Dermis microvascular lymphatic vessel endothelial cell (primary cell): ENCODE results near the gene GPR89A. TPM values are rescaled to one million over a fixed set of nuclear protein-coding genes. Genes with fewer than 3 reads are reported as not detected.
"Not testable (repeated sequence)": the region's sequence is repeated elsewhere in the genome, so short reads cannot be mapped to it uniquely, and the experiment has no call there.

Source experiments
- DNase-seq, 2 donors: peaks; one replicate each; pipeline versions ENCODE4 v3.0.0 to v3.0.0-alpha.2; 2010; ENCODE audit warnings: low read depth in 2 of 2
- total RNA-seq: library from RNA; depleted of rRNA; stranded (reverse); fragments of >200 nt; gene quantifications from 2 replicates; pipeline ENCODE4 v1.2.1, GENCODE V29; 2014

The GPR89A gene
- total RNA-seq: 17.3 and 17.5 TPM in 2 replicates

GRCh38 chr1:145607833-145608733 lies at the start of gene GPR89A:
GPR89A (plus strand) TSS chr1:145607988; CDS start chr1:145608134, 146 bp downstream.
- DNase-seq: peak; percentile 84 to 93

DNA sequence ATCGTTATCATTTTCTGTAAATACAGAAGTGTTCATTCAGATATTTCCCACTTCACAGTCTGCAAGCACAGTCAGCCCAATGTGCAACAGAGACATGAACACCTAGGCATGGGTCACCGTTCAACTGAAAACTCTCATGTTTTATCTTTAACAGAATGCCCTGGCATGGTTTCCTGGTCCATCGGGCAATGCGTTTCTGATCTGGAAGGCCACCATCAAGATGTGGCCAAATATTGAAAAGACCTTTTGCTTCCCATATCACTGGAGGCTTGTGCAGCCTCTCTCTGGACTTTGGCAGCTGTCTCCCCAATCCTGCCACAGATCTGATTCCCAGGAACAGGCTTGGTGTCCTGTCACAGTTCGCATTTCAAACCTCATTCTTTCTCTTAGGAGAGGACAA lies 21.0 kb upstream of the GPR89A start:
- not testable (repeated sequence) for DNase-seq

GRCh38 chr1:145590806-145591205 lies 17.0 kb upstream of the GPR89A start:
- DNase-seq: not testable (repeated sequence)

- DNase-seq: not testable (repeated sequence)
Measured at GRCh38 chr1:145592347-145592746, 15.4 kb upstream of the GPR89A start.

DNA sequence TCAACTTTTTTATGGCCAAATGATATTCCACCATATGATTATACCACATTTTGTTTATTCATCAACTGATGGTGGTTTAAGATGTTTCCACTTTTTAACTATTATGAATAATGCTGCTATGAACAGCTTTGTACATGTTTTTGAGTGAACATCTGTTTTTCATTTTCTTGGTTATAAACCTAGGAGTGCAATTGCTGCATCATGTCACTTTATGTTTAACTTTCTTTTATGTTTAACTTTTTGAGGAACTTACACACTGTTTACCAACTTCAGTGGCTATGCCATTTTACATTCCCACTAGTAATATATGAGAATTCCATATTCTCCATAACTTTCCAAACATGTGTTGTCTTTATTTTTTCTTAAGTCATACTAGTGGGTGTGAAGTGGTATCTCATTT lies 12.4 kb upstream of the GPR89A start:
- not testable (repeated sequence) for DNase-seq

- not testable (repeated sequence) for DNase-seq
Measured at GRCh38 chr1:145596236-145596635, 11.6 kb upstream of the GPR89A start.

DNA sequence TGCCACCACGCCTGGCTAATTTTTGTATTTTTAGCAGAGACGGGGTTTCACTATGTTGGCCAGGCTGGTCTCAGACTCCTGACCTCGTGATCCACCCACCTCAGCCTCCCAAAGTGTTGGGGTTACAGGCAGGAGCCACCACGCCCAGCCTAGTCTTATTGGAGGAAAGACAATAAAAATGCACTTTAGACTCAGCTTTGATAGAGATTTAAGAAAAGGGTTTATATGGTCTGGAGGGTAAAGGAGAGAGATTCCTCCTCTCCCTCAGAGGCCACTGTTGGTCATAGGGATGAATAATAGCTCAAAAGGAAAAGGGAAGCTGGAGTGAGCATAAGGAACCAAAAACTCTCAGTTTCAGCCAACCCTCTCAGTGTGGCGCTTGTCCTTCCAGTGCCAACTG lies 8.4 kb upstream of the GPR89A start:
- DNase-seq: not testable (repeated sequence)

DNA sequence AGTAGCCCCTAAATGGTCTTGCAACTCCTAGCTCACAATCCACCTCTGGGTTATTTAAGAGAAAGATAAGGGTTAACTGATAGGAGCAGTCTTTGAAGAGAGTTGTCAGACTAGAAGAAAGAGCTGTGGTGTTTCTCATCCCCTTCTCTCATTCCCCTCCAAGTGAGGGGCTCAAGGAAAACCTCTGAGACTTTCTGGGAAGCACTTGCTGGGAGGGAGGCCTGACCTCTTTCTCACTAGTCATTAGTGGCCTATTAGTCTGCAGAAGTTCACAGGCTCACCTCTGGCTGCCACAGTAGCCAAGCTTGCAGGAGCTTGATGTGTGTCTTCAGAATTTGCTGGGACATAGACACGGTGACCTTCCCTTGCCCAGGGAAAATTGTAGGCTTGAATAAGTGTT lies 6.2 kb upstream of the GPR89A start:
- no peak for DNase-seq

DNA sequence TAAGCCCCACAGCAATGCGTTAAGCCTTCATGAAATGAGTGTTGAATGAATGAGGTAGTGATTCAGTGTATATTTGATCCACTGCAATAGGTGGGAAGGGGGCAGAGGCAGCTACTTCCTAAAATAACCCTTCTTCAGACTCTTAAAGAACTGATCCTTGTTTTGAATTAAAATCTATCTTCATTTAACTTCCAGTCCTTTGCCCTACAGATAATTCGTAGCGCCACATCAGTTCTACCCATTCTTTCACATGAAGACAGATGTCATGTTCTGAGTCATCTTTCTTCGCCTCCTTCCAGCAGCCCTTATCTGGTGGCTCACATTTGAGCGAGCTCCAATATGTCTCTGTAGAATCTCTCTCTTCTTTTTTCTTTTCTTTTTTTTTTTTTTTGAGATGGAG lies 948 bp upstream of the GPR89A start:
- DNase-seq: not testable (repeated sequence)

GRCh38 chr1:145607289-145607688 lies 499 bp upstream of the GPR89A start:
- not testable (repeated sequence) for DNase-seq

GRCh38 chr1:145610744-145611143 lies 3.0 kb downstream of the GPR89A start:
- not testable (repeated sequence) for DNase-seq

- not testable (repeated sequence) for DNase-seq
Measured at GRCh38 chr1:145620073-145620472, 12.3 kb downstream of the GPR89A start.

- DNase-seq: not testable (repeated sequence)
Measured at GRCh38 chr1:145622177-145622576, 14.4 kb downstream of the GPR89A start.

DNA sequence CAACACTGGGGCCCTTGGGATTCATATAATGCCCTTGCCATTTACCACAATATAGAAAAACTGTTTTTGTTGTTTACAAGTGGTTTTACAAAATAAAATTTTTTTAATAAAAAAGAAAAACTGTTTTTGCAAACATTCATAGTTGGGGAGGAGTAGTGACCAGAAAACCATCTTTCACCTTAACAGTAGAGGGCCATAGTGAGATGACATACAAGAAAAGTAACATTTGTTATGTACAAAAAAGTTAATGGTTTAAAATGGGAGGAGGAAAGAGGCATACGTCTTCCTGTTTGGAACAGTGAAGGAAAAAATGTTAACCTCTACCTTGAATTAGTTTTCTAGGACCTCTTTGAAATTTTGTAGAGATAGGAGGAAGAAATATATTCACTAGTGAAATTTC lies 28.4 kb downstream of the GPR89A start:
- not testable (repeated sequence) for DNase-seq

- not testable (repeated sequence) for DNase-seq
Measured at GRCh38 chr1:145641886-145642285, 34.1 kb downstream of the GPR89A start.

GRCh38 chr1:145643990-145644389 lies 36.2 kb downstream of the GPR89A start:
- DNase-seq: not testable (repeated sequence)

GRCh38 chr1:145656245-145656943 lies 48.6 kb downstream of the GPR89A start:
- not testable (repeated sequence) for DNase-seq

DNA sequence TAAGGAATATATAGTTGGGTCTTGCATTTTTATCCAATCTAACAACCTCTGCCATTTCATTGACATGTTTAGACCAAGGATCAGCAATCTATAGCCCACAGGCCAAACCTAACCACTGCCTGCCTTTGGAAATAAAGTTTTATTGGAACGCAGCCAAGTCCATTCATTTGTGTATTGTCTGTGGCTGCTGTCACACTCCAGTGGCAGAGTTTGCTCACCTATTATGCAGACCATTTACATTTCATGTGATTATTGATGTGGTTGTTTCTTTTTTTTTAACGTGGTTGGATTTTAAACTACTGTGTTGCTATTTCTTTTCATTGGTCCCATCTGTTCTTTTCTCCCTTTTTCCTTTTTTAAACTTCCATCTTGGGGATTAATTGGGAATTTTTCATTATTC lies 54.7 kb downstream of the GPR89A start:
- DNase-seq: peak; percentile 9 to 18

DNA sequence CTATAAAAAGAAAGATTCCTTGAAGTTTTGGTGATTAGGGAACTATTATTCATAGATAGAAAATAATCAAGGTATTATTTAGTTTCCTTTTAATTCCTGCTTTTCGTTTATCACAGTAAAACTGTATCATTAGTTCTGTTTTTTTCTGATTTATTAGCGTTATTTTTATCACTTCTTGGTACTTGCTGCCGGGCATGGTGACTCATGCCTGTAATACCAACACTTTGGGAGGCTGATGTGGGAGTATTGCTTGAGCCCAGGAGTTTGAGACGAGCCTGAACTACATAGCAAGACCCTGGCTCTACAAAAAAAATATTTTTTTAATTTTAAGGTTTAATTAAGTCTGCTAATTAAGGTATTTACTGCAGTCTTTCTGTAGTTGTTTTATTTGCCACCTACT lies 57.2 kb downstream of the GPR89A start:
- not testable (repeated sequence) for DNase-seq

DNA sequence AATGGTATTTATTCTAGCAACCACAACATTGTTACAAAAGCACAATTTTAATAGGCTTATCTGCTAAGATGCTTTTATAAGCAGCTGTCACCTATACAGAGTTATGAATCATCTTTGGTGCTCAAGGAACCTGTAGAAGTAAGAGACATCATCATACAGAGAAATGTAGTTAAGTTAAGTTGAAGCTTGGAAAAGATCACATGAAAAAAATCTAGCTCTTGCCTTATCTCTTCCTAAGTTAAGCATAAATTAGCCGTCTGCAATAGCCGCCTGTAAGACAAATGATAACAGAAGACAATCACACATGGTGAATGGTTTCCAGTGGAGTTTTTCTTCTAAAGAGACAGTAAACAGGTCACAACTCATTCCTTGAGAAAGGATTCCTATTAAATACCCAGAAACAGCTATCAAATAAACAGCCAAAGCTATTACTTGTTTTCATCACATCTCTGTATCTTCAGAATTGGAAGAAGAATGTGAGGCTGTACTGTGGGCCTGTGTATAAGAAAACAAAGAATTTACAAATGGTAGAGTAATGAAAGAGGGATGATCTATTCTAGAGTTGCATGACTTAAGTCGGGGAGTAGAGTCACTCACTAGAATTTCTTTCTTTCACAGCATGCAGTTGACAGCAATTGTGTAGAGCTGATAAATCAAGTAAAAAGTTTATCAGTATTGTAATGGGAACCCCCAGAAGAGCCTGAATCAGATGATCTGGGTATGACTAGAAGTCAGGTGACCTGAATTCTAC lies 63.4 kb downstream of the GPR89A start:
- DNase-seq: not testable (repeated sequence)

DNA sequence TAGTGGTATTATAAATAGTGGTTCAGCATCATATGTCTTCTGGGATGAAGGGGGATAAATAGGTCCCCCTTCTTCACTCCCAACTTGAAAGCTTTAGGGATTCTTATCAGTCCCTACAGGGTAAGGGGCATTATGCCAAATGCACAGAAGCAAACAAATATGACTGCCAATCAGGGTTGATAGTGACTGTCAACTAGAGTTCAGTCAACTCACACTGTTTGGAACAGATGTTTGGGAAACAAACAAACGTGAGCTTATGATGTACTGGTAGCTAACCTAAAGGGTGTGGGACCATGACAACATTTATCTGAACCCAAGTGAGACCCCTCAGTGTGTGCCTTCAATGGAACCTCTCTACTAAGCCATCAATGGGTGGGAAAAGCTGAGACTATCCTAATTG lies 65.4 kb downstream of the GPR89A start:
- not testable (repeated sequence) for DNase-seq

GRCh38 chr1:145684858-145685257 lies 77.1 kb downstream of the GPR89A start:
- not testable (repeated sequence) for DNase-seq
